Sigmoid colon (tissue), 4 donors: Measurements from ENCODE around the gene ANXA2.

Experiments
- CTCF ChIP-seq, 4 experiments: fragments of 450-650 bp in 3 of 4; fragments of 200-600 bp in 1 of 4; IDR thresholded peaks; one replicate each; pipeline ENCODE4 v1.5.1; 2016 to 2019; ENCODE audit warnings: antibody characterized with exemption in 4 of 4, mild to moderate bottlenecking in 3 of 4, moderate library complexity in 2 of 4
- EP300 ChIP-seq, 4 donors: sonication (generic); formaldehyde crosslinking; IDR thresholded peaks; one replicate each; pipeline ENCODE4 v1.6.1; 2017; ENCODE audit warnings: antibody characterized with exemption in 4 of 4
- POLR2A ChIP-seq, 2 donors: fragments of 450-650 bp; IDR thresholded peaks; one replicate each; pipeline ENCODE4 v1.6.1; 2016; ENCODE audit warnings: antibody characterized with exemption in 2 of 2, mild to moderate bottlenecking in 2 of 2, moderate library complexity in 2 of 2

- TF ChIP-seq CTCF (IDR thresholded peaks at IDR 0.05) (no peak), EP300 (IDR thresholded peaks at IDR 0.05) (no peak), POLR2A (IDR thresholded peaks at IDR 0.05) (no peak)
Observed at GRCh38 chr15:60416484-60416883, 18.7 kb upstream of the ANXA2 start.
